Gastrocnemius medialis (tissue), 4 donors: ENCODE data around the gene OSBP2. TPM values are rescaled to one million over a fixed set of nuclear protein-coding genes. Genes with fewer than 3 reads are reported as not detected.

Source experiments
- ATAC-seq, 2 donors: fragments of 150-250 bp; one replicate each; pipeline ENCODE4 v1.9.1; 2016
- DNase-seq, 2 donors: peaks; one replicate each; pipeline ENCODE4 v3.0.0-alpha.2; 2019
- H3K27ac ChIP-seq, 4 donors: fragments of 200-600 bp; sonication (generic); 1 replicate in 1 of 4; 2 replicates in 3 of 4; pipeline ENCODE4 v1.5.1; 2016 to 2018; ENCODE audit warnings: mild to moderate bottlenecking in 2 of 4, moderate library complexity in 1 of 4
- H3K27me3 ChIP-seq, 3 donors: fragments of 200-600 bp; sonication (generic) in 2 of 3; 1 replicate in 1 of 3; 2 replicates in 2 of 3; pipeline versions ENCODE4 v1.5.1 to v1.6.0; 2016 to 2019; ENCODE audit warnings: mild to moderate bottlenecking in 1 of 3, moderate library complexity in 1 of 3
- H3K36me3 ChIP-seq, 2 donors: fragments of 200-600 bp; sonication (generic) in 1 of 2; one replicate each; pipeline ENCODE4 v1.5.1; 2017 to 2018
- H3K4me1 ChIP-seq, 2 donors: fragments of 200-600 bp; sonication (generic) in 1 of 2; one replicate each; pipeline ENCODE4 v1.5.1; 2016 to 2017; ENCODE audit warnings: mild to moderate bottlenecking in 2 of 2
- H3K4me3 ChIP-seq, 4 donors: fragments of 200-600 bp; sonication (generic) in 3 of 4; 1 replicate in 1 of 4; 2 replicates in 3 of 4; pipeline ENCODE4 v1.5.1; 2016 to 2019; ENCODE audit warnings: mild to moderate bottlenecking in 2 of 4
- H3K9me3 ChIP-seq, 3 donors: fragments of 200-600 bp; sonication (generic) in 2 of 3; 1 replicate in 1 of 3; 2 replicates in 2 of 3; pipeline ENCODE4 v1.5.1; 2016 to 2019
- POLR2A ChIP-seq, 2 donors: fragments of 450-650 bp; IDR thresholded peaks; one replicate each; pipeline ENCODE4 v1.6.1; 2017; ENCODE audit warnings: antibody characterized with exemption in 2 of 2, mild to moderate bottlenecking in 2 of 2, moderate library complexity in 2 of 2
- in situ Hi-C, 4 donors: fragments of 200-750 bp; cut with MboI; loops; one replicate each; pipeline versions ENCODE4 v1.15.0 to v1.8.0; 2017; ENCODE audit warnings: low sequenced_read_pairs in 4 of 4
- intact Hi-C: fragments of 100-400 bp; cut with DNase I; formaldehyde crosslinking; loops from one replicate; pipeline ENCODE4 v1.15.1; 2023; ENCODE audit warnings: low total_unique reads
- total RNA-seq, 4 donors: library from RNA; depleted of rRNA; stranded (reverse); fragments of >200 nt; gene quantifications; one replicate each; pipeline versions ENCODE4 v1.1.0 to v1.2.3, GENCODE V29; 2016
- TF ChIP-seq, protein P1 (sequence below), 5 experiments: fragments of 450-650 bp in 3 of 5; fragments of 200-600 bp in 2 of 5; sonication (generic) in 2 of 5; IDR thresholded peaks in 4 of 5; conservative IDR thresholded peaks in 1 of 5; 1 replicate in 4 of 5; 2 replicates in 1 of 5; pipeline ENCODE4 v1.5.1; 2016 to 2019; ENCODE audit warnings: antibody characterized with exemption in 5 of 5, mild to moderate bottlenecking in 3 of 5, moderate library complexity in 3 of 5

OSBP2 gene
- total RNA-seq, 4 donors from 2014 or later, result 2.8 to 4.3 (median 3.0) TPM

GRCh38 chr22:30778261-30778660 is 83.6 kb downstream of the OSBP2 start:
- Histone ChIP-seq H3K4me3 (no peak overlapping the region), H3K27ac (no peak overlapping the region), H3K27me3 (no peaks in the 10 kb centered on the region), H3K9me3 (no peaks in the 10 kb centered on the region), H3K4me1 (no peaks in the 10 kb centered on the region), H3K36me3 (no peaks in the 10 kb centered on the region)
- ATAC-seq, result no peak
- intact Hi-C loops, result no loop called here
- TF ChIP-seq POLR2A (IDR thresholded peaks at IDR 0.05), result no peak
- TF ChIP-seq, protein P1, sequence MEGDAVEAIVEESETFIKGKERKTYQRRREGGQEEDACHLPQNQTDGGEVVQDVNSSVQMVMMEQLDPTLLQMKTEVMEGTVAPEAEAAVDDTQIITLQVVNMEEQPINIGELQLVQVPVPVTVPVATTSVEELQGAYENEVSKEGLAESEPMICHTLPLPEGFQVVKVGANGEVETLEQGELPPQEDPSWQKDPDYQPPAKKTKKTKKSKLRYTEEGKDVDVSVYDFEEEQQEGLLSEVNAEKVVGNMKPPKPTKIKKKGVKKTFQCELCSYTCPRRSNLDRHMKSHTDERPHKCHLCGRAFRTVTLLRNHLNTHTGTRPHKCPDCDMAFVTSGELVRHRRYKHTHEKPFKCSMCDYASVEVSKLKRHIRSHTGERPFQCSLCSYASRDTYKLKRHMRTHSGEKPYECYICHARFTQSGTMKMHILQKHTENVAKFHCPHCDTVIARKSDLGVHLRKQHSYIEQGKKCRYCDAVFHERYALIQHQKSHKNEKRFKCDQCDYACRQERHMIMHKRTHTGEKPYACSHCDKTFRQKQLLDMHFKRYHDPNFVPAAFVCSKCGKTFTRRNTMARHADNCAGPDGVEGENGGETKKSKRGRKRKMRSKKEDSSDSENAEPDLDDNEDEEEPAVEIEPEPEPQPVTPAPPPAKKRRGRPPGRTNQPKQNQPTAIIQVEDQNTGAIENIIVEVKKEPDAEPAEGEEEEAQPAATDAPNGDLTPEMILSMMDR (IDR thresholded peaks at IDR 0.05 in 4 of 5, conservative IDR thresholded peaks at IDR 0.05 in 1 of 5), result no peak
- DNase-seq, result no peak
- in situ Hi-C loops, result no loop called here

DNA sequence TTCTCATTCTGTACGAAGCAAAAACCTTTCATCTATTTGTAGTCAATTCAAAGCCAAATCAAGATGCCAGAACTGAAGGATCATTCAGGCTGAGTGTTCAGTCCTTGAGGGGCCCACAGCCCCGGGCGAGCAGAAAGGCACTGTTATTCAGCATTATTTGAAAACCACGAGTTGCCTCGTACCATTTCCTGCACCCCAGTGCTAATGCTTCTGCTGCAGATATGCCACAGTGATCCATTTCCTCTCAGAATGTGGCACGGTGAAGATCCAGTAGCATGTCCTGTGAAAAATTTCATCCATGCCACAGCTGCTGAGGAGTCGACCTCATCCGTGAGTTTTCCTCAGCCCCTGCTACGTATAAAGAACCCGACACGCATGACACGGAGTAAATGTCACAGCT is 85.4 kb downstream of the OSBP2 start:
- Histone ChIP-seq H3K27ac (no peak overlapping the region), H3K4me3 (no peak overlapping the region), H3K9me3 (no peaks in the 10 kb centered on the region), H3K4me1 (no peaks in the 10 kb centered on the region), H3K27me3 (no peaks in the 10 kb centered on the region), H3K36me3 (no peaks in the 10 kb centered on the region)
- no peak for DNase-seq
- TF ChIP-seq POLR2A (IDR thresholded peaks at IDR 0.05), result no peak
- TF ChIP-seq, protein P1 (IDR thresholded peaks at IDR 0.05 in 4 of 5, conservative IDR thresholded peaks at IDR 0.05 in 1 of 5), result no peak
- intact Hi-C loops (no loop called here), in situ Hi-C loops (no loop called here)
- ATAC-seq, result no peak

DNA sequence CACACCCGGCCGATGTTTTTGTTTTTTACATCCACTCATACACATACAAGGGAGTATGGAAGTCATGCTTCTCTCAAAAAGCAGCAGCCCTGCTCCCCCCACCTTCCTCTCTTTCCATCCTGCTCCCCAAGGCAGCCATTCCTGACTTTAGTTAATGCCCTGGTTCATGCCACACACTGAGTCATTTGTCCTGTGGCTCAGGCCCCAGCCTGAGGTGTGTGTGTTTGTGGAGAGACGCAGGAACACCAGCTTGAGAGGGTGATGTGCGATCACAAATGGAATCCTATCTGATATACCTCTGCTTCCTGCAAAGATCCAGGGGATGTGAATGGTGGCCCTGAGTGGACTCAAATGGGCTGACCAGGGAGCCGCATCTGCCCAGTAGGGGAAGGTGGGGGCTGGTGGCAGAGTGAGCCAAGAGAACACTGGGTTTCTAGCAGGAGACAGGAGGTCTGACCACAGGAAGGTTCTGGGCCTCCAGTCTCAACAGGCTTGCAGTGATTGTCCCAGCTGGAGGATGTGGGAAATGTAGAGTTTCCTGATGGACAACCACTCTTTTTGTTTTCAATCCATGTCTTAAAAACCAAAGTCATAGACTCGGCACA is 86.7 kb downstream of the OSBP2 start:
- no peaks in the 10 kb centered on the region for H3K36me3 ChIP-seq
- TF ChIP-seq POLR2A (IDR thresholded peaks at IDR 0.05), result no peak
- TF ChIP-seq, protein P1 (IDR thresholded peaks at IDR 0.05 in 4 of 5, conservative IDR thresholded peaks at IDR 0.05 in 1 of 5), result no peak
- in situ Hi-C loops, result no loop called here
- H3K9me3 ChIP-seq, result no peaks in the 10 kb centered on the region
- H3K27ac ChIP-seq, result no peak overlapping the region
- DNase-seq (no peak), ATAC-seq (no peak)
- intact Hi-C loops, result no loop called here
- no peaks in the 10 kb centered on the region for H3K27me3 ChIP-seq
- no peaks in the 10 kb centered on the region for H3K4me1 ChIP-seq
- H3K4me3 ChIP-seq, result no peak overlapping the region

- in situ Hi-C loops (no loop called here), intact Hi-C loops (no loop called here)
- ATAC-seq, result no peak
- H3K27me3 ChIP-seq, result no peaks in the 10 kb centered on the region
- no peaks in the 10 kb centered on the region for H3K9me3 ChIP-seq
- H3K4me1 ChIP-seq, result no peaks in the 10 kb centered on the region
- H3K27ac ChIP-seq, result no peak overlapping the region
- TF ChIP-seq, protein P1 (IDR thresholded peaks at IDR 0.05 in 4 of 5, conservative IDR thresholded peaks at IDR 0.05 in 1 of 5), result no peak
- TF ChIP-seq POLR2A (IDR thresholded peaks at IDR 0.05), result no peak
- H3K4me3 ChIP-seq, result no peak overlapping the region
- DNase-seq, result no peak
- no peaks in the 10 kb centered on the region for H3K36me3 ChIP-seq
Observed at GRCh38 chr22:30782613-30783012, 87.9 kb downstream of the OSBP2 start.

DNA sequence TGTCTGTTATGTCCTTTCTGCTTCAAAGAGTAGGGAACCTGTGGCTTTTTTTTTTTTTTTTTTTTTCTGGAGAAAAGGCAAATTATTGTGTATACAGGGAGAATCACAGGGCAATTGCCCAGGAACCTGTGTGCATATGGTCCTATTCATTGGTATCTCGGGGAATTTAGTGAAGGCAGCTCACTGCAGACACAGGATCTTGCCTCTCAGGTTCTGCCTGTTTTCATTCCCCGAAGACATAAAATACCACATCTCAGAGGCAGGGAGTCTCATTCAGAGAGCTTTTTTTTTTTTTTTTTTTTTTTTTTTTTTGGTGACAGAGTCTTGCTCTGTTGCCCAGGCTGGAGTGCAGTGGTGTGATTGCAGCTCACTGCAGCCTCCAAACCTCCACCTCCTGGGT is 88.3 kb downstream of the OSBP2 start:
- H3K9me3 ChIP-seq, result no peaks in the 10 kb centered on the region
- no peak overlapping the region for H3K27ac ChIP-seq
- TF ChIP-seq, protein P1 (IDR thresholded peaks at IDR 0.05 in 4 of 5, conservative IDR thresholded peaks at IDR 0.05 in 1 of 5), result no peak
- TF ChIP-seq POLR2A (IDR thresholded peaks at IDR 0.05), result no peak
- in situ Hi-C loops (no loop called here), intact Hi-C loops (no loop called here)
- no peaks in the 10 kb centered on the region for H3K36me3 ChIP-seq
- no peak for DNase-seq
- ATAC-seq, result no peak
- H3K27me3 ChIP-seq, result no peaks in the 10 kb centered on the region
- no peak overlapping the region for H3K4me3 ChIP-seq
- H3K4me1 ChIP-seq, result no peaks in the 10 kb centered on the region
